ENCODE measurements around the gene ETFB. TPM values are rescaled to one million over a fixed set of nuclear protein-coding genes. Genes with fewer than 3 reads are reported as not detected.
A peak's percentile ranks its signal among the peaks of the same experiment; 100 is the strongest.

Gene ETFB
- total RNA-seq, 1 experiment from 2014 or later = 140 TPM

GRCh38 chr19:51337141-51337860, 28.9 kb downstream of the ETFB start:
- no peaks in the 10 kb centered on the region for H3K27me3 ChIP-seq (ENCODE audit: insufficient read depth, low read length)
- no peak overlapping the region for H3K4me3 ChIP-seq (replicated peaks in 1 of 2; ENCODE audit: low read depth in 1 of 2, low read length in 2 of 2)
- H3K36me3 ChIP-seq (ENCODE audit: control insufficient read depth in 1 of 2, insufficient read depth in 2 of 2, low read length in 2 of 2) = no peaks in the 10 kb centered on the region
- H3K27ac ChIP-seq (ENCODE audit: low read depth, low read length) = no peak overlapping the region
- POLR2A ChIA-PET = no interaction called here
- H3K9ac ChIP-seq (ENCODE audit: low read length) = no peak overlapping the region
- H2AFZ ChIP-seq (ENCODE audit: low read depth, low read length, poor library complexity, severe bottlenecking) = no peak overlapping the region
- H3K4me2 ChIP-seq (ENCODE audit: low read length) = no peak overlapping the region
- no peaks in the 10 kb centered on the region for H3K9me3 ChIP-seq (ENCODE audit: control insufficient read depth in 1 of 2, insufficient read depth in 1 of 2, low read depth in 1 of 2, low read length in 2 of 2)
- no peaks in the 10 kb centered on the region for H3K9me2 ChIP-seq (ENCODE audit: insufficient read depth)
- H3K4me1 ChIP-seq (ENCODE audit: control insufficient read depth in 1 of 2, insufficient read depth in 2 of 2, low read length in 2 of 2) = peaks cover 5 to 34% of the 10 kb centered on the region in 2 experiments; a peak in 3 of 4 replicates
- TF ChIP-seq FOSL1 (IDR thresholded peaks at IDR 0.05; ENCODE audit: low read depth) (no peak), CTCF (IDR thresholded peaks at IDR 0.05 in 2 of 3, conservative IDR thresholded peaks at IDR 0.05 in 1 of 3; ENCODE audit: borderline replicate concordance in 1 of 3, insufficient read depth in 1 of 3, low read depth in 2 of 3, low read length in 2 of 3) (no peak), POLR2A (IDR thresholded peaks at IDR 0.05; ENCODE audit: borderline replicate concordance, extremely low read depth, insufficient read depth, insufficient read length) (no peak), JUND (IDR thresholded peaks at IDR 0.05) (no peak), CEBPB (IDR thresholded peaks at IDR 0.05; ENCODE audit: low read depth) (no peak)
- RAD21 ChIA-PET (ENCODE audit: low non-redundant PET in 1 of 2, low total read pairs in 2 of 2, uncharacterized antibody in 2 of 2, unreplicated experiment in 2 of 2) = no interaction called here
- no peaks in the 10 kb centered on the region for H3K79me2 ChIP-seq (ENCODE audit: insufficient read depth, low read length)
- H4K20me1 ChIP-seq (ENCODE audit: insufficient read depth) = no peaks in the 10 kb centered on the region
- CTCF ChIA-PET = interaction anchor here (1.0 kb wide), 1 partner anchor 320 kb away, joined by 5 read pairs; no protein-coding TSS in a partner anchor
- intact Hi-C loops (cut with micrococcal nuclease) = no loop called here
- DNase-seq (ENCODE audit: low read depth, low spot score) (no peak), ATAC-seq (no peak)
- no TSS peak for BruUV-seq (replicated peaks)

GRCh38 chr19:51333836-51334460, 32.2 kb downstream of the ETFB start:
- ChIA-PET POLR2A (no interaction called here), CTCF (no interaction called here), RAD21 (ENCODE audit: low non-redundant PET in 1 of 2, low total read pairs in 2 of 2, uncharacterized antibody in 2 of 2, unreplicated experiment in 2 of 2) (interaction anchor here in 1 of 2 experiments (0.7 kb wide), 1 partner anchor 100 kb away, joined by 3 read pairs; no protein-coding TSS in a partner anchor)
- H3K9me3 ChIP-seq (ENCODE audit: control insufficient read depth in 1 of 2, insufficient read depth in 1 of 2, low read depth in 1 of 2, low read length in 2 of 2) = no peaks in the 10 kb centered on the region
- H4K20me1 ChIP-seq (ENCODE audit: insufficient read depth) = no peaks in the 10 kb centered on the region
- ATAC-seq (peak; percentile 37), DNase-seq (ENCODE audit: low read depth, low spot score) (peak; percentile 27)
- intact Hi-C loops (cut with micrococcal nuclease) = no loop called here
- H3K27ac ChIP-seq (ENCODE audit: low read depth, low read length) = no peak overlapping the region
- no peak overlapping the region for H3K4me3 ChIP-seq (replicated peaks in 1 of 2; ENCODE audit: low read depth in 1 of 2, low read length in 2 of 2)
- H2AFZ ChIP-seq (ENCODE audit: low read depth, low read length, poor library complexity, severe bottlenecking) = no peak overlapping the region
- H3K9me2 ChIP-seq (ENCODE audit: insufficient read depth) = no peaks in the 10 kb centered on the region
- H3K27me3 ChIP-seq (ENCODE audit: insufficient read depth, low read length) = no peaks in the 10 kb centered on the region
- H3K4me1 ChIP-seq (ENCODE audit: control insufficient read depth in 1 of 2, insufficient read depth in 2 of 2, low read length in 2 of 2) = peaks cover 5 to 9% of the 10 kb centered on the region in 2 experiments; a peak in 3 of 4 replicates
- no peaks in the 10 kb centered on the region for H3K79me2 ChIP-seq (ENCODE audit: insufficient read depth, low read length)
- no peaks in the 10 kb centered on the region for H3K36me3 ChIP-seq (ENCODE audit: control insufficient read depth in 1 of 2, insufficient read depth in 2 of 2, low read length in 2 of 2)
- H3K9ac ChIP-seq (ENCODE audit: low read length) = no peak overlapping the region
- BruUV-seq (replicated peaks) = no TSS peak
- H3K4me2 ChIP-seq (ENCODE audit: low read length) = no peak overlapping the region
- TF ChIP-seq ELF1 (IDR thresholded peaks at IDR 0.05; ENCODE audit: borderline replicate concordance, low read depth) (no peak), POLR2AphosphoS5 (IDR thresholded peaks at IDR 0.05; ENCODE audit: low read depth, low read length) (no peak), SIN3A (IDR thresholded peaks at IDR 0.05; ENCODE audit: low read depth) (no peak), RAD21 (IDR thresholded peaks at IDR 0.05; ENCODE audit: low read depth) (no peak), POLR2A (IDR thresholded peaks at IDR 0.05; ENCODE audit: borderline replicate concordance, extremely low read depth, insufficient read depth, insufficient read length) (no peak), MAX (IDR thresholded peaks at IDR 0.05) (no peak), YY1 (IDR thresholded peaks at IDR 0.05; ENCODE audit: extremely low read depth, insufficient replicate concordance, low read depth, low read length) (no peak), TCF7L2 (IDR thresholded peaks at IDR 0.05; ENCODE audit: borderline replicate concordance, extremely low read depth, insufficient read depth, insufficient read length) (no peak), REST (IDR thresholded peaks at IDR 0.05; ENCODE audit: low read depth) (no peak)

Measured in HCT116 (cell line).